DMS79 treated with DMSO at 0.1 percent for 48 hours (cell line): ENCODE results near the gene ZNF26.
A peak's percentile ranks its signal among the peaks of the same experiment; 100 is the strongest.
"Not testable (repeated sequence)": the region's sequence is repeated elsewhere in the genome, so short reads cannot be mapped to it uniquely, and the experiment has no call there.

Experiments used
- DNase-seq: peaks from one replicate; lab custom pipeline; 2025; lab: John Stamatoyannopoulos, UW

ZNF26 gene, protein sequence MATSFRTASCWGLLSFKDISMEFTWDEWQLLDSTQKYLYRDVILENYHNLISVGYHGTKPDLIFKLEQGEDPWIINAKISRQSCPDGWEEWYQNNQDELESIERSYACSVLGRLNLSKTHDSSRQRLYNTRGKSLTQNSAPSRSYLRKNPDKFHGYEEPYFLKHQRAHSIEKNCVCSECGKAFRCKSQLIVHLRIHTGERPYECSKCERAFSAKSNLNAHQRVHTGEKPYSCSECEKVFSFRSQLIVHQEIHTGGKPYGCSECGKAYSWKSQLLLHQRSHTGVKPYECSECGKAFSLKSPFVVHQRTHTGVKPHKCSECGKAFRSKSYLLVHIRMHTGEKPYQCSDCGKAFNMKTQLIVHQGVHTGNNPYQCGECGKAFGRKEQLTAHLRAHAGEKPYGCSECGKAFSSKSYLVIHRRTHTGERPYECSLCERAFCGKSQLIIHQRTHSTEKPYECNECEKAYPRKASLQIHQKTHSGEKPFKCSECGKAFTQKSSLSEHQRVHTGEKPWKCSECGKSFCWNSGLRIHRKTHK

DNA sequence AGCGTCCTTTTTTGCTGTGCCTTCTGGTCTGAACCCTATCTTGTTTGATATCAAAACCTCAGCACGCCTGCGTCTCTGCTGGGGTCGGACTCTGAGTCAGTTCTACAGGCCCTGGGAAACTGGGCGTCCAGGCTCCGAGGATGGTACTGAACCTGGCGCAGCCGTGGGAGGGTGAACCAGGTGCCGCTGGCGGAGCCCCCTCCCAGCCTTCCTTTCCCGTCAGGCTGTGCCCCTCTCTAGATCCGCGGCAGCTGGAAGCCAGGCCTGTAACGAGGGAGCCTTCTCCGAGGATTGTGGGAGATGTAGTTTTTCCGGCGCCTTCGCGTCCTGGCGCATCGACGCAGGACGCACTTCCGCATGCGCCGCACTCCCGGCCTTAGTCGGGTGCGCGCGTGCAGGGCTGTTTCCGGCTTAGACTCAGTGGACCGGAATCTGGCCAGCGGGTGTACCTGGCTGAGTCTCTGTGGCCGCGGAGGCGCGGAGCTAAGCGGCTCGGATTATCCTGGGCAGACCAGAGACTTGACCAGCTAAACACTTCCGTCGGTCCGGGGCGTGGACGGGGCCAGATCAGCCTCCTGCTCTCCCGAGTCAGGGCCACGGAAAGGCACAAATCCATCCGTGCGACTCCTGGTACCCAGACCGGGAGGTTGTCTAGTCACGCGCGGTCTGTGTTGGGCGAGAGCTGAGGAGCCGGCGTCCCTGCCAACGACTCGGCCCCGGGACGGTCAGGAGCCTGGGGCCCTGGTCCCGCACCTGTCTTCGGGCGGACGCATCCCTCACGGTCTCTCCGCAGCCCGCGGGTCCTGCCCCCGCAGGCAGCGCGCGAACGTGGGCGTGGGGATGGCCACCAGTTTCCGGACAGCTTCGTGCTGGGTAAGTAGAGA, at the start of gene ZNF26:
TSS of gene ZNF26 (plus strand) at position 367 of the 884 bp plus-strand sequence. CDS start at position 841, 474 bp downstream.
- peak; percentile 90 for DNase-seq

DNA sequence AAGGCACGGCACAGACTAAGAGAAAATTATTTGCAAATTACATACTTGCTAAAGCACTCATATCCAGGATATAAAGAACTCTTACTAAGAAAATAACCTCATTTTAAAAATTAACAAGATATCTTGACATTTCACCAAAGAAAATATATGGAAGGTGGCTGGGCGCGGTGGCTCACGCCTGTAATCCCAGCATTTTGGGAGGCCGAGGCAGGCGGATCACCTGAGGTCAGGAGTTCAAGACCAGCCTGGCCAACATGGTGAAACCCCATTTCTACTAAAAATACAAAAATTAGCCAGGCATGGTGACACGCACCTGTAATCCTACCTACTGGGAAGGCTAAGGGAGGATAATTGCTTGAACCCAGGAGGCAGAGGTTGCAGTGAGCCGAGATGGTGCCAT, 49.2 kb upstream of the ZNF26 start:
- not testable (repeated sequence) for DNase-seq

DNA sequence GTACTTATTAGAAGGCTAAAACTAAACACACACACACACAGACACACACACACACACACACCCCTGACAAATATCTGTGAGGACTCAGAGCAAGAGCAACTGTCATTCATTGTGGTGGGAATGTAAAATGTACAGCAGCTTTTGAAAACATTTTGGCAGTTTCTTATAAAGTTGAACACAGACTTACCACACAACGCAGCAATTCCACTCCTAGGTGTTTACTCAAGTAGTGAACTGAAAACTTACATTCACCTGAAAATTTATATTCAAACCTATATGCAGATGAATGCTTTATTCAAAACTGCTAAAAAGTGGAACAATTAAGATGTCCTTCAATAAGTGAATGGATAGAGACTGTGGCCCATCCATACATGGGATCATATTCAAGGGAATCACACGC, 48.7 kb upstream of the ZNF26 start:
- DNase-seq, result no peak

DNA sequence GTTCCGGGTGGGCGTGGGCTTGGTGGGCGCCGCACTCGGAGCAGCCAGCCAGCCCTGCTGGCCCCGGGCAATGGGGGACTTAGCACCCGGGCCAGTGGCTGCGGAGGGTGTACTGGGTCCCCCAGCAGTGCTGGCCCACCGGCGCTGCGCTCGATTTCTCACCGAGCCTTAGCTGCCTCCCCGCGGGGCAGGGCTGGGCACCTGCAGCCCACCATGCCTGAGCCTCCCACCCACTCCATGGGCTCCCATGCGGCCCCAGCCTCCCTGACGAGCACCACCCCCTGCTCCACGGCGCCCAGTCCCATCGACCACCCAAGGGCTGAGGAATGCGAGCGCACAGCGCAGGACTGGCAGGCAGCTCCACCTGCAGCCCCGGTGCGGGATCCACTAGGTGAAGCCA, 47.4 kb upstream of the ZNF26 start:
- DNase-seq, result not testable (repeated sequence)

DNA sequence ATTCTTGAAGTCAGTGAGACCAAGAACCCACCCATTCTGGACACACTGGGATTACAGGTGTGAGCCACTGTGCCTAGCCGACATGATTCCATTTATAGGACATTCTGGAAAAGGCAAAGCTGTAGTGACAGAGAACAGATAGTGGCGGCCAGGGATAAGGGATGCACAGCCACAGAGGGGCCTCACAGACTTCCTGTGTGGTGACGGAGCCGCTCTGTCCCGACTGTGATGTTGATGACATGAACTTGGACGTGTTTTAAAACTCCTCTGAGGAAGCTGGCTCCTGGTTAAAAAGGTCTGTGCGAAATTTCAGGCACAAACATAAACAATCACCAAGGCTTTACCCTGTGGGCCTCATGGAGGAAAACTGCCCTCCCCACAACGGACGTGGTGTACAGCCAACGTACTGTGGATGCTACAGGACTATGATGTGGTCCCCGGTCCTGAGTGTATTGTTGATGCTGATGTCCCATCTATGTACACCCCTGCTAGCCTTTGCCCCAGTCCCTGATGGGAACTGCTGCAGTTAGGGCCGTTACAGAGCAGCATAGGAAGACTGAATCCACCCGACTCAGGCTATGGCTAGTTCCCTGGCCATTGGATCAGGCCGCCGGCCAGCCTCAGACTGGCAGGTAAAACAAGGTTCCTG, 46.0 kb upstream of the ZNF26 start:
- DNase-seq, result no peak

DNA sequence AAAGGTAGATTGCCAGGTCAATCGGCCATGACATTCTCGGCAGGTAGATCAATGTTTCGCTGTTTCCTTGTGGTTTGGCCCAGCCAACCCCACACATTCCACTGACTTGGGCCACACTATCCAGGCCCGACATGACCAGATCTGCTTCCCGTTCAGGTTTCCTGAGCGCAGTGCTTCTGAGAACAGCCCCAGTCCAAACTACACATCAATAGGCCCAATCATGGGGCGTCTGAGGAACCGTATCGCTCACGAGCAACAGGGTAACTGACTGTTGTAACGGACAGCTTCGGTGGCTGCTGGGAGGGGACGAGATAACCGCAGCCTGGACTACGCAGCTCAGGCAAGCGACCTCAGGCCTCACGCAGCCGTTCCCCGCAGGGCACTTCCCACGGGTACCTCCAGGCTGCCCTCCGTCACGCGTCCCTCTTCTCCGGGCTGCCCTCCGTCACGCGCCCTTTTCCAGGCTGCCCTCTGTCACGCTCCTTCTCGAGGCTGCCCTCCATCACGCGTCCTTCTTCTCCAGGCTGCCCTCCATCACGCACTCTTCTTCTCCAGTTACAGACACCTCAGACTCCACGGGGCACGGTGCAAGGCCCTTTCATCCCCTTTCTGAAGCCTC, 44.7 kb upstream of the ZNF26 start:
- DNase-seq, result no peak

DNA sequence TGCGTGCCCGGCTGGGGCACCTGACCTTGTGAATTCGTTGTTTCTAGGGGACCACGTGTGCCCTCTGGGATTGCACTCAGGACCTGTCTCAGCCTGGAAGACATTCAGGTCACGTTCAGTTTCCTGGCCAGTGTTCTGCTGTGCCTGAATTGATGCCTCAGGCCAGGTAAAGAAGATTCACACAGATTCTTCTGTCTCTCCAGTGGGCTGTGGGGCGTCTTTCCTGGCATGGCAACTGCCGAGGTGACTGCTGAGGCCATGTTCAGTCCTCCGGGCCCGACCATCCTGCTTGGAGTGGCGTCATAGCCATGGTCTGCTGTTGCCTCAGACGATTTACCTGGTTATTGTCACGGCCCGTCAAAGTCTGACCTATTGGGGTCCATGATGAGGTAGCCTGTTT, 43.6 kb upstream of the ZNF26 start:
- DNase-seq, result no peak

DNA sequence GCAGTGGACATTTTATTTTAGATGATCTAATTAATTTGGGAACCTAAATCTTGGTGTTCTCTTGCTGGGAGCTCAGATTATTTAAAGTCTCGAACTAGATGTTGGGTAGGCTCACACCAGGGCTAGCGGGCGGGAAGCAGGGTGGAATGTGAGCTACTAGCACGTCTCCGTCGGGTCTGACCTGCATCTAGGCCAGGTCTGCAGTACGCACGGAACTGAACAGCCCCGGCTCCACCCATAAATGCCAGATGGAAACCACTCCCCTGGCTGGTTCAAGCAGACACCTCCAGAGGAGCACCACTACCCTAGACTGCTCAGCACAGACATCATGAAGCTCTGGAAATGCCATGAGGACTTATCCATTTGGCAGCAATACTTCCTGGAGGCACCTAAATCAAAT, 40.4 kb upstream of the ZNF26 start:
- no peak for DNase-seq

DNA sequence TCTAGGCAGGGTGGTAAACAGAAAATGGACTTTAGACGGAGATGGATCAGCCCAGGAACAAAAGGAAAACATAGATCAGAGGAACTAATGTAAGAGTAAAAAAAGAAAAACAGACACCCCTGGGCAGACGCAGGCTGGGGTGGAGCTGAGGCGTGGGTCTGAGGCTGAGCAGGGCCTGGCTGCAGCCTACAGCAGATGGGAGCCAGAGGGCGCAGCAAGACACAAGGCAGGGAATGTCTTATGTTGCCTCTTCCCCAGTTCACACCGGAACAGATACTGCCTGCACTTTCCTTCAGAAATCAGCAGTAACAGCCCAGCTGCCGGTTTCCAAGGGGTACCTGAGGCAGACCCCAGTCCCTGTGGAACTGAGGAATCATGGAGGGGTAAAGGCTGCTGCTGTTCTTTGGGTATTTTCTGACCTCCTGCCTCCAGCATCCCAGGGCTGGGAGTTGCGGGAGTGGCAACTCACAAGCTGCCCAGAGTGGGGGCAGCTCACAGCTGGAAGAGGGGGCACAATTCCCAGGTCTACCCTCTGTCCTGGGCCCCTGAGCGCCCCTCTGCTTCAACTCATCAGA, 39.8 kb upstream of the ZNF26 start:
- no peak for DNase-seq

DNA sequence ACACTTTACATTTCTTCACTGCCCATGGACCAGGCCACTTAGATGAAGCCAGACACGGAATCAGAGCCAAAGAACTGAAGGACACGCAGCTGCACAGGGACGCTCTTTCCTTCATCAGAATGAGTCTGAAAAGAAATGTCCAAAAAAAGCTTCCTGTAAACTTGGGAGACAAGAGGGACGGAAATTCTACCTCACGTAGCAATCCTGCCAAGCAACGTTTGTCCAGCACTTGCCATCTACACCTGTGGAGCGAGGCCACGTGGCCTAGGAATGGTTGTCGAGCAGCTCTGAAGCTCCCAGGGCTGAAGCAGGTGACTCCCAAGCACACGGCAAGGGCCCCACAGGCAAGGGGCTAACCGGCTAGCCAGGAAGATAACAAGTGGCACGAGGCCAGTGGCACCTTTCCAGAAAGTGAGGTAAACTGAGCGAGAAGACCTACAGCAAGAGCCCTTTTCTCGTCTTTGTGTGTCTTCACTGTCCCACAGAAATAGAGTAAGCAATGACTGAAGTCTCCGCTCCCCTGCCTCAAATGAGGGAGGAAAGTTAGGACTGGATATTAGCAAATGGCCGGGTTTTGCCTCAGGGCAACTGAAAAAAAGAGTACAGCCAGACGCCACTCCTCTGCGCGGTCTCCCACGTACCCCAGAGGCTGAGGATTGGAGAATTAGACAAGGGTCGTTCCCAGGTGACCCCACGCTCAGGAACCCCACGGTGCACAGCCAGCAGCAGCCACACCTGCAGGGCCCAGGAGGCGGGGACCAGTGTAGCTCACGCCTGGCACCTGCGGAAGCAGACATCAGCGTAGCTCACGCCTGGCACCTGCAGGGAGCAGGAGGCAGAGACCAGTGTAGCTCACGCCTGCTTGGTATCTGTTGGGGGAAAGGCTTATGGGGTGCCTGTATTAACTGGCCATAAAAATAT, 37.8 kb upstream of the ZNF26 start:
- DNase-seq, result no peak

DNA sequence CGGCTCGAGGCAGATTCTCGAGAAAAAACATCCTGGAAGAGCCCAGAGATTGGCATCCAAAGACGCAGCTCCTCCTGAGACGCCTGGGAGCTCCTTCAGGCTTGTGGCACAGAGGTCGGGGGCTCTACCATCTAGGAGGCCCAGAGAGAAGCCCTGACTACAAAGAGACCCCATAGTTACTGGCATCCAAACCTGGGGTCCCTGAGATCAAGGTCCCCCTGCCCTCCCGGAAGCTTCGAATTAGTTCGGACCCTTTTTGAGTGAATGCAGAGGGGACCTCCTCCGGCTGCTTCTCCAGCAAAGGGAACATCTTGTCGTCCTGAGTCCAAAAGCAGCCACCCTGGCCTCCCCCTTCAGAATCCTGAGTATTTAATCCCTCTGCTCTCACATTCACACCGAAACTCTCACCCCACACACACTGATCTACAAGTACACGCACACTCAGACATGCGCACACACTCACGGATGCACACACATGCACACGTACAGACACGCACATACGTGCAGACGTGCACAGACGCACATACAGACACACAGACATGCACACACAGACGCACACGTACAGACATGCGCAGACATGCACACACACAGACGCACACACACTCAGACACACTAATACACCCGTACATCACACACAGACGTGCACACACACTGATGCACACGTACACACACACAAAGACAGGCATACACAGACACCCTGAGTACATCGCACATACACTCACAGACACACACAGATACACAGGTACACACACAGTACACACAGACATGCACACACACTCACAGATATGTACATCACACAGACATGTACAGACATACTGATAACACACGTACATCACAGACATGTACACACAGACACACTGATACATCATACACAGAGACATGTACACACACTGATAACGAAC, 36.0 kb upstream of the ZNF26 start:
- no peak for DNase-seq

DNA sequence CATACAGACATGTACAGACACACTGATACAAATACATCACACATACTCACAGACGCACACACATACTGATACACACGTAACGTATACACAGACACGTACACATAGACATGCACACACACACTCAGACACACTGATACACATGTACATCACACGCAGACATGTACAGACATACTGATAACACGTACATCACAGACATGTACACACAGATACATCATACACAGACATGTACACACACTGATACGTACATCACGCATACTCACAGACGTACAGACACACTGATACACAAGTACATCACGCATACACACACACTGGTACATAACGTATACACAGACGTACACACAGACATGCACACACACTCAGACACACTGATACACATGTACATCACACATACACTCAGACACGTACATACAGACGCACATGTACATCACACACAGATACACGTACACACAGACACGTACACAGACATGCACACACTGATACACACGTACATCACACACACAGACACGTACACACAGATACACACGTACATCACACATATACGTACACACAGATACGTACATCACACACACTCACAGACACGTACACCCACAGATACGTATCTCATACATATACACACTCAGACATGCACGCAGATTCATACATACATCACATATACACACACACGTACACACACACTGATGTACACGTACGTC, 35.2 kb upstream of the ZNF26 start:
- DNase-seq, result no peak

DNA sequence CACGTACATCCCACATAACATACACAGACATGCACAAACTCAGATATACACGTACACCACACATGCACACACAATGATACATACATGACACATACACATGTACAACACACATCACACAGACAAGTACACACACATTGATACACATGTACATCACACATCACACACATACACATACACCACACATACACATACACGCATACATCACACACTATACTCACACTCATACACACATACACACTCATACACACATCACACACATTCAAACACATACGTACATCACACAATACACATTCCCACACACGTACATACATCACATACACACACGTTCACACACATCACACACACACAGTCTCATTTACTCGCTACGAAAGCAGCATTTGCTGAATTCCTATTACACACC, 34.5 kb upstream of the ZNF26 start:
- no peak for DNase-seq

DNA sequence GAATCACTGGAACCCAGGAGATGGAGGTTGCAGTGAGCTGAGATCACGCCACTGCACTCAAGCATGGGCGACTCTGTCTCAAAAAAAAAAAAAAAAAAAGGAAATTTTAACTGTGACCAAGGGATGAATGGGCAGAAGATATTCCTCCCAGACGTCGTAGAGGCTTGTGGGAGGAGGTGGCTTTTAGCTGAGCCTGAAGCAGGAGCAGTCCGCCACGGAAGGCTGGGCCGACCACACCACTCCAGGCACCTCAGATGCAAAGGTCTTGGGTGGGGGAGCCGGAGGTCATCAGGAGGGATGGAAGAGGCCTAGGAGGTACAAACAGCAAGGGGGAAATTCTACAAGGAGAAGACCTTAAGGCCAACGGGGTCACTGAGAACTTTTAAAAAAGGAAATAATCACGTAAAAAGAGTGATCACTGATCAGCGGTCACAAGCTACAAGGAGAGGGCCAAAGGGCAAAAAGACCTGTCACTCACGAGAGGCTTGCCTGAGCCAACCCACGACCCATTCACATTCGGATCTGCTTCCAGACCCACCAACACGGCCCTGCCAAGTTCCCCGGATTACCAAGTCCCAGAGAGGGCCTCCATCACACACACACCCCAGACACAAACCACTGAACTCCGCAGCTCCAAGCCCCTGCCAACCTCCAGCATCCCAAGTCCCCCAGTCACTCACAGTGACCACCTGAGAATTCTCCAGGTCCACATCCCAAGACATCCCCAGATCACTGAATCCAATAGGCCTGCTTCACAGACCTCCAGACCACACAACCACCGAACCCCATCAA, 33.6 kb upstream of the ZNF26 start:
- DNase-seq, result no peak

DNA sequence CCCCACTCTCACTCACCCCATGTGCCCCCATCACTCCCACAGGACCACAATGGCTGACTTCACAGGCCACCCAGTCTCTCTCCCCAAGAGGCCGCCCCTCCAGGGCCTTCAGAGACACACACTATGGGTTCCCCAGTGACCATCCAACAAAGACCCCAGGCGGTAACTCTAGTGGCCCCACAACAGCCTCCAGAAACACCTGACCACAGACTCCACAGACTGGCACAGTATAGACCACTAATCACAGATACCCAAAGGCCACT, 33.1 kb upstream of the ZNF26 start:
- DNase-seq, result no peak

DNA sequence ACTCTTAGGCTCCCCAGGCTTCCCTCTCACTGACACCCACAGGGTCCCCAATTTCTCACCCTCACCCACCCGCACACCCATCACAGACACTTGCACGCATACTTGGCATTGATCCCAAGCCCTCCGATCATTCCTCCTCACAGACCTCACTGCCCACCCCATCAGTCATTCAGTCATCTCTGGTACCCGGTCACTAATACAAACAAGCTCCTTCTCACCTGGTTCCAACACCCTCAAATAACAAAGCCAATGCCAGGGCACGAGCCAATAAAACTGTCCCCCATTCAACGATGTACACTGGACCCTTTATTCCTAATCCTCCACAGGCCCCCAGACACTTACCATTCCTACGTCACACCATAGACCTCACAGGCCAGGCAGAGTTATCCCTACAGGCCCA, 32.4 kb upstream of the ZNF26 start:
- DNase-seq, result no peak

DNA sequence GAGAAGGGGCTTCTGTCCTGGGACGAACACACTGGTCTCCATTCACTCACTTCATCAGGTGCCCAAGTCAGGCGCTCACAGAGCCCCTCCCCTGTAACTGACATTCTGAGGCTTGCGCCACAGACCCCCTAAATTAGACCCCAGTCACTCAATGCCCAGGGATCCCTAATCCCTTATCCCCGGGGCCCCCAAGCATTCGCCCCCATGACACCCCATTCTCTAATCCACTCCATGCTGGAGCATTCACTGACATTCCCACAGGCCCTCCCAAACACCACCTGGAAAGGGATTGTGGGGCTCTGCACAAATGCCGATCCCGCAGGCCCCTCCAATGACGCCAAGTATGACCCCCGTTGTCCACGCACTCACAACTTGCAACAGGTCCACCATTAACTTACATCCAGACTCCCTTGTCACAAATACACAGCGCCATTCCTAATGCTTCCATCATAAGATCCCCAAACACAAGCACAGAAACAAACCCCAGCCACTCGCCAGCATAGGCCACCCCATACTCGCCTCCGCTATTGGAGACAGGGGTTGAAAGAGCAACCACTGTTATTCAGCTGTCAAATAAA, 31.6 kb upstream of the ZNF26 start:
- peak; percentile 51 for DNase-seq
